HG03469 (cell line): Measurements from ENCODE around the gene CATSPER4.
"Not testable (repeated sequence)": the region's sequence is repeated elsewhere in the genome, so short reads cannot be mapped to it uniquely, and the experiment has no call there.

ENCODE experiments used
- ATAC-seq: cut with Tn5 transposase; IDR thresholded peaks from one replicate; pipeline ENCODE4 v1.9.1; 2021; ENCODE audit warnings: mild to moderate bottlenecking, moderate library complexity, moderate number of reproducible peaks; ENCODE audit not compliant: unreplicated experiment

CATSPER4 gene

DNA sequence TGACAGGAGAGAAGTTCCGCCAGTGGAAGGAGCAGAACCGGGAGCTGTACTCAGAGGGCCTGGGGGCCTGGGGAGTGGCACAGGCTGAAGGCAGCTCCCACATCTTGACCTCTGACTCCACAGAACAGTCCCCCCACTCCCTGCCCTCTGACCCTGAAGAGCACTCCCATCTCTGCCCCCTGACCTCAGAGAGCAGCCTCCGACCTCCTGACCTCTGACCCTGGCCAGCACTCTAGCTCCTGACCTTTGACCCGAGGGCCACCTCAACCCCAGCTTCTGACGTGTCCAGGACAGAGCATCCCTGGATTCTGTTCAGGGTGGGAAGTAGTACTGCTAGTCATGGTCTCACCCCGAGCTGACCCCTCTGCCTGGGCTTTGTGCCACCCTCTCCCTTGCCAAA lies 1.1 kb upstream of the CATSPER4 start:
- ATAC-seq = no peak

DNA sequence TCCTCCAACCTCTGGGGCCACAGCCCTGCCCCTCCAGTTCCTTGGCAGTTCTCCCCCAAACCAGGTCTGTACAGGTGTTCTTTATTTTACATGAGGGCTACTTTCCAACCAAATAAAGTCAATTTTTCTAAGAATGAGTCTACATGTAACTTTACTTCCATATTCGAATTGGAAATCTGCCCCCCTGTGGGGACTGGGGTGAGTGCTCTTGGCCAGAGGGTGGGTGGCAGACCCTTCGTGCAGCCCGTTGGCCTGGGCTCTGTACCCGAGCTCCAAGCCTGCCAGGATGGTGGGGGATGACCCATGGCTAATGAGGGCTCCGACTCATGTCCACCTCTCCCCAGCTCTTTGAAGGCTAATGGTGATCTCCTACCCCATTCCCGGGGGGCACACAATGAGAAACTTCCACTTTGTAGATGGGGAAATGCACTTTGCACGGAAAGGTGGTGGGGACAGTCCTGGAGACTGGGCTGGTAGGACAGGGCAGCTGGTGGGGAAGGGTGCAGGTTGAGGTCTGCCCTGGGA lies 589 bp upstream of the CATSPER4 start:
- ATAC-seq = no peak

DNA sequence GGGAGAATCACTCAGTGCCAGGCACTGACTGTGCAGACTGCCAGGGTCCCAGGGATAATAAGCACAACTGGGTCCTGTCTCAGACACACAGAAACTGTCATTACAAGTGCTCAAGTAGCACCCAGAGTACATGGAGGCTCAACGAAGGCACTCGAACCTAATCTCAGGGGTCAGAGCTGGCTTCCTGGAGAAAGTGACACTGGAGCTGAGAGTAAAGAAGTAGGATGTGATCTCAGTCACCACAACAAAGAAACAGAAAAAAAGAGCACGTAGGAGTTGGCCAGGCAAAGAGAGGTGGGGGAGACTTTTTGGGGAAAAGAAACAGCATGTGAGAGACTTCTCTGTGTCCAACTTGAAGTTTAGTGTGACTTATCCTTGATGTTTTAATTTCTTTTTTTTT lies 1.3 kb downstream of the CATSPER4 start:
- no peak for ATAC-seq

DNA sequence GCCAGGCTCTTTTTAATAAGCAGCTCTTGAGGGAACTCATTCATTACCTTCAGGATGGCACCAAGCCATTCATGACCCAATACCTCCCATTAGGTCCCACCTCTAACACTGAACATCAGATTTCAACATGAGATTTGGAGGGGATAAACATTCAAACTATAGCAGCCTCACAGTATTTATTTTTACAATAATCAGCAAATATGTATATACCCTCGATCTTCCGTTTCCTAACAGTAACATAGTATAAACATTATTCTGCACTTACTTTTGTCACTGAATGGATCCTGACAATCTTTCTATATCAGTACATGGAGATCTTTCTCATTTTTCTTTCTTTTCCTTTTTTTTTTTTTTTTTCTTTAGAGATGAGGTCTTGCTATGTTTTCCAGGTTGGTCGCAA lies 5.4 kb downstream of the CATSPER4 start:
- no peak for ATAC-seq

DNA sequence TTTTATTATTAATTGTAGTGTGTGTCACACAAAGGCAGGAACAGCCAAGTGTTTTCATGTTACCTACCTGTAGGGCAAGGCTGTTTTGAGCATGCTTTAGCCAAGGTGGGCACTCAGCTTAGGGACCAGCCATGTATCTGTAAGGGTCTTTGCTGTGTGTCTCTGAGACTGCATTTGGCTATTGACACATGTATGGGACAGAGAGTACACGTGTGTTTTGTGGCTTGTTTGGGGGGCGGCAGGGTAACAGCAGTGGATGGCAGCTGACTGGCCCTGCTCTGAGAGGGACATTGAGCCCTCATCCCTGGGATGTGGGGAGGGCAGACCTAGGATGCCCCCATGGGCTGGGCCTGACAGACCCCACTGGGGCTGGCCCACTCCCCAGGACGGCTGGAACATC lies 6.9 kb downstream of the CATSPER4 start:
- ATAC-seq = no peak

DNA sequence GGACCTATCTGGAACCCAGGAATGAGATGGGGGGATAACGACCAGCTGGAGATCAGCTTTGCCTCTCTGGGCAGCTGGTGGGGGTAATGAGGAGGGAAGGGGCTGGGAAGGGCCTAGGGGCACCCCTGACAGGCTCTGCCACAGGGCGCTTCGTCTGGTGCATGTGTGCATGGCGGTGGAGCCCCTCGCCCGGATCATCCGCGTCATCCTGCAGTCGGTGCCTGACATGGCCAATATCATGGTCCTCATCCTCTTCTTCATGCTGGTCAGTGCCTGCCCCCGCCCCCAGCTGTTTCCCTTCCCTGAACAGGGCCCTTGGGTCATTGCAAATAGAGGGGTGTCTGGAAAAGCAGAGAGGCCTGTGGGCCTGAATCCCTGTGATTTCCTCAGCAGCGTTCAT lies 7.4 kb downstream of the CATSPER4 start:
- ATAC-seq = no peak

DNA sequence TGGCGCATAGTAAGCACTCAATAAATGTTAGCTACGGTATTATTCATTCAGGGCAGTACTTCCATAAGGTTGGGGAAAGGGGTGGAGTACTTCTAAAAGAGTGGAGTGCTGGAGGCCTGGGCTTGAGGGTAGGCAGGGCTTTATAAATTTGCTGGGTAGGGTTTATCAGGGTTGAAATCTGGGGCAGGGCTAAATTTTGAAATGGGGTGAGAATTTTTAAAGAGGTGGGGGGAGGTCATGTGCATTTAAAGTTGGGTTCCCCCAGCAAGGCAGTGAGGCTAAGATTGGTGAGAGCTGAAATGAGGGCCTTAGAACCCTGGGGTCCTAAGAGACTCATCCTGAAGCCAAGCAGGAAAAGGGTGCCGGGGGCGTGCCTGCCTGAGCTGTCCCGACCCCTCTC lies 10.0 kb downstream of the CATSPER4 start:
- no peak for ATAC-seq

DNA sequence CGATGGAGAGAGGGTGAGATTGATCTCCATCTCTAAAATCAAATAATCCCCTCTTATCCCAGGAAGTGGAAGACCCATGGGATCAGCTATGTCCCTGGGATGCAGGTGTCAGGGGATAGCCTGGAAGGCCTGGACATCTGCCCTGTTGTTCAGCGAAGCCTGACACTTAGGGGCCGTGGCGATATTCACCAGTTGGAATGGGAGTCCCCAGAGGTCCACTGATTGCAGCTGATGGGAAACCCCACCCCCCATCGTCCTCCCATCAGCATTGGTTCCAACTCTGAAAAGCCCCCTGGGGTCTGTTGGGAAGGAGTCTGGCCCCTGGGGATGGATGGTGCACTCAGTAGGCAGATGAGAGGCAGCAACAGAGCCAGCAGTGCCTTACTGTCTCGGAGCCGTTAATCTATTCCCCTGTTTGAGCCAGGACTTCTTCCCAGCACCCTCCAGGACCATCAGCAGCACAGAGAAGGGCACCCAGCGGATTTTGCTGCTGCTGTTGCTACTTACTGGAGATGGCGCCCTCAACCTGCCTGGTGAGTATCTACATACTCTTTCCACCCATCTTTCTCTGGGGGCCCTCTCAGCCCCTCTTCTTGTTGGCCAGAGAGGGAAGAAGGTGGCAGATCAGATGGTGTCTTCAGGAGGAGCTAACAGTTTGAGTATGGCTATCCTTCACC lies 13.4 kb downstream of the CATSPER4 start:
- ATAC-seq = no peak

DNA sequence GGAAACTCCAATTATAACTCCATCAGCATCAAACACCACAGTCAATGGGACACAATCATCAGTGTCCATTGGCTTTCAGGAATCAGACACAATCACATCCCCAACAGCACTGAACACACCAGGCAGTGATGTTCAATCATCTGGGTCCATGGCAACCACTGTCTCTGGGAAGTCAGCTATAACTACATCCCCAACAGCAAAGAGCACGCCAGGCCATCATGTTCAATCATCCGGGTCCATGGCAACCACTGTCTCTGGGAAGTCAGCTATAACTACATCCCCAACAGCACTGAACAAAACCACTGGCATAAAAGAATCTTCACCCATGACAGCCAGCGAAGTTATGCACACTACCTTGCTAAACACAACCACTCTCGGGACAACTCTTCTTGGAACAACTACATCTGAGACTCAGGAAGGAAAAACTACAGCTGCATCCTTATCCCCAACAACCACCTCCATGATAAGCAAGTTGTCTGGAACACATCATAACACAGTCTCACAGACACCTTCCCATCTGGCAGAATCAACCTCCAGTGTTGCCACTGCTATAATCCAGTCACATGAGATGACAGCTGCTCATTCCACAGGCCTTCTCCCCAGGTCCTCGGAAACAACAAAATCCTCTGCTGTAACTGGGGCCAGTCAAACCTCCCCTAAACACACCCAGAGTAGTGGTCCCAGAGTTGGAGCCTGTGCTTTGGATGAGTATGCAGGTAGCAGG lies 19.9 kb downstream of the CATSPER4 start:
- ATAC-seq = no peak

DNA sequence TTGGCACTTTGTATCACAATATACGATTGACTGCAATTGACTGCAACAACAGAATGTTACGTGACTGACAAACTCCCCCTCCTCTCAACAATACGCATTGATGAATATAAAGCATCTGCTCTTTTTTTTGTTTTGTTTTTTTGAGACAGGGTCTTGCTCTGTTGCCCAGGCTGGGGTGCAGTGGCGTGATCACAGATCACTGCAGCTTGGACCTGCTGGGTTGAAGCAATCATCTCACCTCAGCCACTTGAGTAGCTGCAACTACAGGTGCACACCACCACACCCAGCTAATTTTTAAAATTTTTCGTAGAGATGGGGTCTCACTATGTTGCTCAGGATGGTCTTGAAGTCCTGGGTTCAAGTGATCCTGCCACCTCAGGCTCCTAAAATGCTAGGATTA lies 22.3 kb downstream of the CATSPER4 start:
- no peak for ATAC-seq

DNA sequence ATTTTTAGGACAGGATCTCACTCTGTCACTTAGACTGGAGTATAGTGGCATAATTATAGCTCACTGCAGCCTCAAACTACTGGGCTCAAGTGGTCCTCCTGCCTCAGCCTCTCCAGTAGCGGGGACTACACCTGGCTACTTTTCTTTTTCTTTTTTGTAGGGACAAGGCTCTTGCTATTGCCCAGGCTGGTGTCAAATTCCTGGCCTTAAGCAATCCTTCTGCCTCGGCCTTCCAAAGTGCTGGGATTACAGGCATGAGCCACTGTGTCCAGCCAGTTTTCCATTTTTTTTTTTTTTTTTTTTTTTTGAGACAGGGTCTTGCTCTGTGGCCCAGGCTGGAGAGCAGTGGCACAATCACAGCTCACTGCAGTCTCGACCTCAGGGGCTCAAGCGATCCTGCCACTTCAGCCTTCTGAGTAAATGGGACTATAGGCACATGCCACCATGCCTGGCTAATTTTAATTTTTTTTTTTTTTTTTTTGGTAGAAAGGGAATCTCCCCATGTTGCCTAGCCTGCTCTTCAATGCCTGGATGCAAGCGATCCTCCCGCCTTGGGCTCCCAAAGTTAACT lies 23.0 kb downstream of the CATSPER4 start:
- ATAC-seq = no peak

DNA sequence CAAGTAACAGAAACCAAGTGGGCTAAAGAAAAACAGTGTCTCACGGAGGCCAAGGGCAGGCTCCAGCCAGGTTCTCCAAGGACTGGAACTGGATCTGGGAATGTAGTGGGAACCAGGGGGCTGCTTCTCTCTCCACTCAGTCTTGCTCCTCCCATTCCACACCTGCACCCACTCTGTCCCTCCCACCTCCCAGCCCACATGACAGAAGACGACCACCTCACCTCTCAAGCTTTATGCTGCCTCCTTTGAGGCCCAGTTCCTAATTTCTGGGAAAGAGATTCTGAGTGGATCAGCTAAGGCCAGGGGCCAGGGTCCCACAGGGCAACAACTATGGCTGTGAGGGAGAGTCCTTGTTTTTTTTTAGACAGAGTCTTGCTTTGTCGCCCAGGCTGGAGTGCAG lies 24.8 kb downstream of the CATSPER4 start:
- ATAC-seq = no peak

DNA sequence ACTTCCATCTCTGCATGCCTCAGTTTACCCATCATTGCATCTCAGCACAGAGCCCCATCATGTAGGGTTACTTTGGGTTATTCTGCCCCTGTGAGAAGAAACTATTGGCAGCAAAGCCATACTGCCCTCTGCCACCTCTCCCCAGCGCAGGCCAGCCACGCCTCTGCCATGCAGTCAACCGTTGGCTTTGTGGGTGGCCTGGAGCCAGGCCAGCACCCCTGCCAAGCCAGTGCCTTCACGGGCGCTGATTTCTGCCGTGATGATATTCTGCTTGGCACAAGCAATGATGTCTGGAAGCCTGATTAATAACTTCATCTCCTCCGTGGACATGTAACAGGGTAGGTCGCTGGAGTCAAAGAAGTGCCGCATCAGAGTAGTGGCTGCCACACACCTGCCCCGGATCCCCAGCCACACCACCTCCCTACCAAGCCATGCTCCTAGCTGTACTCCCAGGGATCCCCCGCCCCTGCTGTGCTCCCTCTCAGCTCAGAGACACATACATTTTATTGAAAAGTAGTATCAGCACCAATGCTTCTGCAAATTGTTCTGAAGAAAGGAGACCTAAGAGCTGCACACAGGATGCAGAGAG lies 28.6 kb downstream of the CATSPER4 start:
- ATAC-seq = no peak

DNA sequence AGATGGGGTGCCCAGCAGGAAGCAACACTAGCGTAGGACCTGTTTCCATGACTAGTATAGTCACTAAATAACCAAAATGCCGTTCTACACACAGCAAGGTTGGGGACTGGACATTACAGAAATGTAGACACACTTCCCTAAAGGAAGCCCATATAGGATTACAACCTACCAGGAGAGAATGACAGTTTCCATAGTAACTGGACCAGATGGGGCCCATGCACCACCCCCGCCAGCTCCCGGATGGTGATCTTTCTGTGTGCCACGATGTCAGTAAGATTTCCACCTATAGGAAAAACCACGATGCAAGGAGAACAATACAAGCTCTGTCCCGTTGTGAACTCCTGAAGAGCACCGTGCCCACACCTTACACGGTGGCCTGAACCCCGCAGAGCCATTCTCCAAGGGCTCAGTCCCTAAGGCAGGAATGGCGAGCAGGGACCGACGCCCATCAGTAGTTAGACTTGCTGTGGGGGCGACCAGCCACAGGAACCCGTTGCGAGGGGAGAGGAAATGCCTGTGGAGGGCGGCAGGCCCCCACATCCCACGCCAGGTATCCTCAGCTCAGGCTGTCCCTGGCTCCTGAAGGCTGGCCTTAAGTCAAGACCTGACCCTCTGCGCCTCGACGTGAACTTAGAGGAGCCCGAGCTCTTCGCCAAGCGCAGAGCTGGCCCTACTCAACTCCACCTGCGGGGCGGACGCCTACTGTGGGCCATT lies 30.0 kb downstream of the CATSPER4 start:
- ATAC-seq = no peak

DNA sequence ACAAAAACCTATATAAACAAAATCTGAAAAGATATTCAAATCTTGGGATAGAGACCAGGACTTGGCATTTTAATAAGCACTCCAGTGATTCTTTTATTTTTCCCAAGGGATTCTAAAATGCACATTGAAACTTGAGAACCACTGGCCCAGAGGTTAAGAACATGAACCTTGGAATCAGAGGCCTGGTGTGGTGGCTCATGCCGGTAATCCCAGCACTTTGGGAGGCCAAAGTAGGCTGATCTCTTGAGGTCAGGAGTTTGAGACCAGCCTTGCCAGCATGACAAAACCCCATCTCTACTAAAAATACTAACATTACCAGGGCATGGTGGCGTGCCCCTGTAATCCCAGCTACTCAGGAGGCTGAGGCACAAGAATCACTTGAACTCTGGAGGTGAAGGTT lies 30.7 kb downstream of the CATSPER4 start:
- ATAC-seq = no peak

DNA sequence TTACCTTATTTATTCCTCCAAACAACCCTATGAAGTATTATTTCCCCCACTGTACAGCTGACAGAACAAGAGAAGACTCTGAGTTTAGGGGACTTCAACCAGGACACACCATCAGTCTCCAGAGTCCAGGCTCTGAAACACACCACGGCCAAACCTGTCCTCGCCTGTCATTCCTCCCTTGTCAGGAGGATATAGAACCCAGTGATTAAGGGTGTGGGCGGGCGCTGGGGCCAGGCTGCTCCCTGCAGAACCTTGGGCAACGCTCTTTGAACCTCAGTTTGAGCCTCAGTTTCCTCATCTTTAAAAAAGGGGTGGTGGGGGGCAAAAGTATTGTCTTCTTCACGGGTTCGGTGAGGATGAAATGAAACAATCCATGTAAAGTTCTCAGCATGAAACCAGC lies 34.2 kb downstream of the CATSPER4 start:
- ATAC-seq = no peak

DNA sequence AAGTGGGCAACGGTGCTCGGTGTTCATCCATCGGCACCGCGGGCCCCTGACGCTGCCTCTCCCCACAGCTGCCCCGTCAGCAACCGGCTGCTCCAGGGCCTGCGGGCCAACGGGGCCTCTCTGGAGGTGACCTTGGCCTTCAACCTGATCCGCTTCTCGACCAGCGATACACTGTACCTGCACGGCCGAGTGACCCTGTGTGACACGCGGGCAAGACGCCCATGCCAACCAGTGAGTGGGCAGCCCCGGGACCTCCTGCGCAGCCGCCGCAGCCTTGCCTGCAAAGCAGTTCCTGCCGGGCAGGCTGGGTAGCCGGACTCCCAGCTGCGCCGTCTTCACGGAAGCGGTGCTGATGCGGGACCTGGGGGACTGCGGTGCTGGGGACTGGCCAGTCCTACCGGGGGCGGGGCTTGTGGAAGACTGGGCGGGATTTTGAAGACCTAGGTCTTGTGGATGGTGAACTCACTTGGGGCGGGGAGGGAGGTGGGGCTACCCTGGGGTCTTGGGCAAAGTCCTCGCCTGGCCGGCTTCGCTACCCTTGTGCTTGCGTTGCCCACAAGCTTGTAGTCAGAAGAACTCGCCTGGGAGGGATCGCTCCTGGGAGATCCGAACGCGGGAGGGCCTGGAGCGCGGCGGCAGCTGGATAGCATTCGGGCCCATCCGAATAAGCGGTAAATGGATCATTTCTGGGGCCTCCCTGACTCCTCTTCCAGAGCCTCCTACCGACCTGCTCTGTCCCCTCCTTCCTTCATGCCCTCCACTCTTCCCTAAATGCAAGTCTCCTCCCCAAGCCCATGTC lies 34.8 kb downstream of the CATSPER4 start:
- no peak for ATAC-seq

DNA sequence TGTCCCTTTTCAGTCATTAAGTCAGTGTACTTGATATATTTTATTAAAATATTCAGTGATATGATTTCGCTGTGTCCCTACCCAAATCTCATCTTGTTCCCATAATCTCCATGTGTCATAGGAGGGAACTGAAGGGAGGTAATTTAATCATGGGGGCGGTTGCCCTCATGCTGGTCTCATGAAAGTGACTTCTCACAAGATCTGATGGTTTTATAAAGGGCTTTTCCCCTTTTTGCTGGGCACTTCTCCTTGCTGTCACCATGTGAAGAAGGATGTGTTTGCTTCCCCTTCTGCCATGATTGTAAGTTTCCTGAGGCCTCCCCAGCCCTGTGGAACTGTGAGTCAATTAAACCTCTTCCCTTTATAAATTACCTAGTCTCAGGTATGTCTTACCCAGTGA lies 40.3 kb downstream of the CATSPER4 start:
- not testable (repeated sequence) for ATAC-seq

DNA sequence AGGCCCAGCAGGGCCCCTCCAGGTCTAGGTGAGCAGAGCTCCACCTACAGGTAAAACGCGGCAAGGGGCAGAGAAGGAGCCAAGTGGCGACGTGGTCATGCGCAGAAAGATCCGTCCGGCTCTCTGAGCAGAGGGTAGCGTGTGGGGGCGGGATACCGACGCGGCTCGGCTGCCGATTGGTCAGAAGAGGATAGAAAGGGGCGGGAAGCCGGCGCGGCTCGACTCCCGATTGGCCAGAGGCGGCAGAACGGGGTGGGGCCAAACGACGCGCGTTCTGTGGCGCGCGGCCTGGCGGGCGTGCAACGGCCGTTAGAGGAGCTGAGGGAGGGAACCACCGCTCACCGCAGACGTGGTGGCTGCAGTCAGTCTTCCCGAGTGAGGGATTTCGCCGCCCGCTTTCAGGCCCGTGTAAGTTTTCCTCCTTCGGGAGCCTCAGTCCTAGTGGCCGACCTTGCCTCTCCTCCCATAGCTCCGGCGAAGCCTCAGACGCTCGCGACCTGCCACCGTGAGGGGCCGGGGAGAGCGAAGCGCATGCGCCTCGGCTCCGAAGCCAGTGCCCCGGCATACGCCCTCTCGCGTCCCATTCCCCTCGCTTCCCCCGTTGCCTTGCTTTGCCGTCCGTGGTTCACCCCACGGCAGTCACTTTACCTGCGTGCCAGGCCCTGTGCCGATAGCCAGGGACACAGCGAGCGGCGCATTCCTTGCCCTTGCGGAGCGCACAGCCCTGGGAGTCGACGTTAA lies 43.7 kb downstream of the CATSPER4 start, which contains the start of gene CEP85:
CEP85 (plus strand) TSS at position 298 of the 741 bp plus-strand sequence. CDS start 5,584 bp downstream, outside the sequence.
- peak; percentile 67 for ATAC-seq
